Stimulated activated CD8-positive, alpha-beta memory T cell treated with anti-CD3 and anti-CD28 coated beads, Interleukin-7, amount 100 ng/mL, for 24 hours (primary cell): ENCODE results near the gene DDC.
"Not testable (repeated sequence)": the region's sequence is repeated elsewhere in the genome, so short reads cannot be mapped to it uniquely, and the experiment has no call there.

Source experiments
- DNase-seq: peaks from one replicate; pipeline ENCODE4 v3.0.0-alpha.2; 2020; ENCODE audit warnings: low read depth

DDC gene

DNA sequence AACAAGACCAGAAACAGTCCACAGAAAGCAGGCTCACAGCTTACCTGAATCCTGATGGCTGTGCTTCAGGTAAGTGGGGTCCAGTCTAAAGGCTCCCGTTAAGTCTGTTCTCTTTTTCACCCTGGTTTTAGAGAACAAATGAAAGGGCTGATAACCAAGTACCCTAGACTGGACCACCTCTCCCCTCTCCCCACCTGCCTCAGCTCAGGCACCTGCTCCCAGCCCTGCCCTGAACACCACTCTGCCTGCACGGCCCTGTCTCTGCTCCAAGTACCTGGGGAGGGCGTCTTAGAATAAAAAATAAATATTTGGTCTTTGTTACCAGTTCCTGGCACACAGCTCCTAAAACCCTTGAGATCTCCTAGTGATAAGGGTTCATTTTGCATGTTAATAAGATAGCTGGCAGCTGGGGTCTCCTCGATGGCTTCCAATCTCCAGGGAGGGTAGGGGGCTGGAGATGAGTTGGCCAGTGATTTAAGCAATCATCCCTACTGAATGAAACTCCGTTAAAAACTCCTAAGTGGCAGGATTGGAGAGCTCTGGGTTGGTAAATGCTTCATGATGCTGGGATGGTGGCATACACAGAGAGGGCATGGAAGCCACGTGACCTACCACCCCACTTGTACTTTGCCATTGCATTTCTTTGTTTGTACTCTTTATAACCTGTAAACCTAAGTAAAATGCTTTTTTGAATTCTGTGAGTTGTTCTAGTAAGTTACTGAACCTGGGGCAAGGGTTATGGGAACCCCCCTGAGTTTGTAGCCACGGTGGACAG lies 85.3 kb downstream of the DDC start:
- no peak for DNase-seq

DNA sequence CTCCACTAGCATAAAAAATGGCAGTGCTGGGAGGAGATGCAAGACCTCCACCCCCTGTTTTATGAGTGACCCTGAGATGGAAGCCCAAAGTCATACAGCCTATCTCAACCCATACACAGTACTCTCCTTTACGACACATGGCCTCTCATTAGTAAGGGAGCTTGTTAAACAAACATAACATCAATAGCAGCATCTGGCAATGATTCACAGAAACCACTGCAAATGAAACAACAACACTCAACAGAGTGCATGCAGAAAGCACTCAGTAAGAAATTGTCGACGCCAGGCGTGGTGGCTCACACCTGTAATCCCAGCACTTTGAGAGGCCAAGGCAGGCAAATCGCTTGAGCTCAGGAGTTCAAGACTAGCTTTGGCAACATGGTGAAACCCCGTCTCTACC lies 87.6 kb downstream of the DDC start:
- DNase-seq = no peak

DNA sequence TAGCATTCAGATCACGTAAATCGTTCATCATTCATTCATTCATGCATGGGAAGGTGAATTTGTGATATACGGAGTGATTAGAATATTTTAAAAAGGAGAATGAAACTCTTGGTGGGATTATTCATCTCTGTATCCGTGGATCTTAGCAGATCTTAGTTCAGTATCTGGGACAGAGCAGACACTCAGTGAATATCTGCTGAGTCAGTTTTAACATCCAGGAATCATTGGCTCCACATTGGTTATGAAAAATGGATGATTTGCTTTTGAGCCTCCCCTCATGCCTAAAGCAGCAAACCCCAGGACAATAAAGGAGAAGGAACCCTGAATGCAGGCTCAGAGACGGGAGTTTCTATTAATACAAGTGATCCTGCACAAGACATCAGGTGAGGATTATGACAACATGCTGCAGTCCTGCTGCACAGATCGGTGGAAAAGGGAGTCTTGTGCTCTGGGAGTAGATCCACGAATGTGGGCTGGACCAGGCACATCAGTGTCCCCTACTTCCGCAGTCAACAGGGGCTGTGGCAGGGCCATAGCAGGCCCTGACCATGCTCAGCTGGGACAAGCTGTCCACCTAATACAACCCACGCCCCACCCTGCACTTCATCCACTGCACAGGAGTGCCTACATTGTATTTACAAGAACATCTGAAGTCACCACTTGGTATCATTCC lies 88.1 kb downstream of the DDC start:
- no peak for DNase-seq

- no peak for DNase-seq
Observed at GRCh38 chr7:50475340-50475739, 89.9 kb downstream of the DDC start.

GRCh38 chr7:50474382-50475160 lies 90.6 kb downstream of the DDC start:
- no peak for DNase-seq

- DNase-seq = no peak
Observed at GRCh38 chr7:50473531-50473930, 91.7 kb downstream of the DDC start.

GRCh38 chr7:50472427-50472826 lies 92.8 kb downstream of the DDC start:
- DNase-seq = no peak

DNA sequence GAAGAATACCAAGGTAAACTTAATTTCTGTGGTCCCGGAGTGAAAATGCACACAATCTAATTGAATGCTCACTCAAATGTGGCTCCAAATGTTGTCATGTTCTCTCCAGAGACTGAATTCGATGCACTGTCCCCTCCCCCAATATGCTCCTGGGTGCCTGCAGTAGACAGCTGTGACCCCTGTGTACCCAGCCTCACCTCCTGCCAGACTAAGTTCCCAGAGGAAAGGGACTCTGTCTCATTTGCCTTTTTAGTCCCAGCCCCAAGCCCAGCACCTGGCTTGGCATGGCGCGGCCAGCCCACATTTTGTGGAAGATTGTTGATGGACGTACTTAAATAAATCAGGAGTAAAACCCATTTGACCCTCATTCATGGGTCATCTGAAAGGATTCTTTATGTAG lies 93.2 kb downstream of the DDC start:
- DNase-seq = no peak

- DNase-seq = no peak
Observed at GRCh38 chr7:50470250-50471163, 94.7 kb downstream of the DDC start.

DNA sequence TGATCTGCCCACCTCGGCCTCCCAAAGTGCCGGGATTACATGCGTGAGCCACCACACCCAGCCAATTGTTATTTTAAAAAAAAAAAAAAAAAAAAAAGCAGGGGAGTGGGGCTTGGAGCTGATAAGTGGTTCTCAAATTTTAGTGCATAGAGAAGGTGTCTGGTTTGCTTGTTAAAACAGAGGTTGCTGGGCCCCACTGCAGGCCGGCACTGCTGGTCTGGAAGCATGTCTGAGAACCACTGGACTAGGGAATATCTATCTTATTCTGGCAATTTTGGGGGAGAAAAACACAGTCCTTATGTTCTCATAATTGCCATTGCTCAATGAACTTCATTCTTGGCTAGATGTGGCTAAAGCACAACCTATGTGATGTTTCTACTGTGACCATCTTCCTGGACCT lies 96.0 kb downstream of the DDC start:
- no peak for DNase-seq

DNA sequence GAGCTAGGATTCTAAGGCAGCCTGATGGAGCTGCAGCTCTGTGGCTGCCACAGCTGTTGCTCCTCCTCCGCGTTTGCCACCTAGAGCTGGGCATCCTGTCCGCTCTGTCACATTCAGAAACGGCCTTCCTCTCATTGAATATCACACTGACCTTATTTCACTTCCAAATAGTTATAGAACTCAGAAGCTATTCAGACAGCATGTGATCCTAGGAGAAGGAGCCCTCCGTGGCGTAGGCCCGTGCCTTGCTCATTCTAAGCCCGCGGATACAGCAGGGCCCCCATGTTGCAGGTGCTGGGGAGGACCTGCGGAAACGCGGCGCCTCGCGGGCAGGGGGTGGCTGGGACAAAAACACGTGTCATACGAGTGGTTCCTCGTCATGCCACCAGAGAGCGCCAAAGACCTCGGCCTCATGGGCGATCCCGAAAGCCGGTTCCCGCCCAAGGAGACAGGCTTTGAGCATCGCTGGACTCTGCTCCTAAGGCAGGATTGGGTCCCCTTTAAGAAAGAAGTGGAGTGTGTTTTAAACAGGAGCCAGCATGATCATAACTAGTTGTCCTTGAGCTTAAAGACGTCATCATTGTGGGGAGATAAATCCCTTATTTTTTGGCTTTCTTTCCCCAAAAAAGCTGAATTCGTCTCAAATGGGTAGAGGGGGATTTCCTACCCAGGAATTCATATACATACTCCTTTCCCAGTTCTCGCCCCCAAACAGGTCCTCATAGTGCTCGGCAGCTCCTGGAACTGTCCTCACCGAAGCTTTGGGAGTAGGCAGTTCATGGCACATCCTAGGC lies 97.2 kb downstream of the DDC start:
- peak; percentile 62 for DNase-seq

- DNase-seq = no peak
Observed at GRCh38 chr7:50466815-50467585, 98.2 kb downstream of the DDC start.

- DNase-seq = no peak
Observed at GRCh38 chr7:50463035-50463434, 102.2 kb downstream of the DDC start.

DNA sequence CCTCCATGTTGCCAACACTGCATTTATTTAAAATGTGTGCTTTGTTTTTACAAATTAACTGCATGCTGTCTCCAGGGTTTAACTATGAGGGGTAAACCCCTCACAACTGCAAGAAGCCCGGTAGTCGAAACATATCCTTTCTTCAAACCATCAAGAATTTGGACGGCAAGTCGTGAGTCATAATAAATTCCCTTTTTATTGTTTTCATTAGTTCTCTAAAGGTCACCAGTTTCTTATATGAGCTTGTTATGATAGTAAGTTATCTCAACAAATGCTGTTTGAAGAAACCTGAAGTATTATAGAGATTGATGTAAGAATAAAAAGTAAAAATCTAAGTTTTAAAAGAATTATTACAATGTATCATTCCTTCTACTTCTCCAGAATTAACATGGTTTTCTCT lies 102.8 kb downstream of the DDC start:
- no peak for DNase-seq

DNA sequence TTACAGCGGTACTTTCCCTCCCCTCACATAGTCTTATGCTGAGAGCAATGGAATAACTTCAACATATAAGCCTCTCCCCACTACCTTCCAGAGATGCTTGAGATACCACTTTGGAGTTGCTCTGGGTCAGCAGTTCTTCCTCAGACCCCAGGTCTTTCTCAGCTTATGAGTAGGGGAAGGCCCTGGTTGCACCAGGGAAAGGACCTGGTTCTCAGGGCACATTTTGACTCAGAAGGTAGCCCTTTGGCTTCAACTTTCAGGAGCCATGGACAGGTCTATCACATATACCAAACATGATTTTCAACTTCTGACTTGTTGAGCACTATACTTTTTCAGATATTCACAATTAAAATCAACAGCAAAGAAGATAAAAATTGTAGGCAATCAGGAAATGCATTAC lies 103.5 kb downstream of the DDC start:
- DNase-seq = no peak

DNA sequence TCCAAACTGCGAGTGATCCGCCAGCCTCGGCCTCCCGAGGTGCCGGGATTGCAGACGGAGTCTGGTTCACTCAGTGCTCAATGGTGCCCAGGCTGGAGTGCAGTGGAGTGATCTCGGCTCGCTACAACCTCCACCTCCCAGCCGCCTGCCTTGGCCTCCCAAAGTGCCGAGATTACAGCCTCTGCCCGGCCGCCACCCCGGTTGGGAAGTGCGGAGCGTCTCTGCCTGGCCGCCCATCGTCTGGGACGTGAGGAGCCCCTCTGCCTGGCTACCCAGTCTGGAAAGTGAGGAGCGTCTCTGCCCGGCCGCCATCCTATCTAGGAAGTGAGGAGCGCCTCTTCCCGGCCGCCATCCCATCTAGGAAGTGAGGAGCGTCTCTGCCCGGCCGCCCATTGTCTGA lies 106.0 kb downstream of the DDC start:
- not testable (repeated sequence) for DNase-seq

DNA sequence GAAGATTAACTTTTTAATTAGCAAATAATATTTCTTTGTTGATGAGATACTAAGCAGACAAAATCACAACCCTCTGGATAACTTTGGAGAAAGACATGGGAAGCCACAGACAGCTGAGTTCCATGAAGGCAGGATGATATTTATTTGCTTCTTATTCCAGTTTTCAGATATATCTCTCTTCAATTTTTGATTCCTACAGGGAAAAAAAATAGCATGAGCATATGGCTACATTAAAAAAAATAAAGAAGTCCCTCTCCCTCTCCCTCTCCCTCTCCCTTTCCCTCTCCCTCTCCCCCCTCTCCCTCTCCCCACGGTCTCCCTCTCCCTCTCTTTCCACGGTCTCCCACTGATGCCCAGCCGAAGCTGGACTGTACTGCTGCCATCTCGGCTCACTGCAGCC lies 106.6 kb downstream of the DDC start:
- not testable (repeated sequence) for DNase-seq

DNA sequence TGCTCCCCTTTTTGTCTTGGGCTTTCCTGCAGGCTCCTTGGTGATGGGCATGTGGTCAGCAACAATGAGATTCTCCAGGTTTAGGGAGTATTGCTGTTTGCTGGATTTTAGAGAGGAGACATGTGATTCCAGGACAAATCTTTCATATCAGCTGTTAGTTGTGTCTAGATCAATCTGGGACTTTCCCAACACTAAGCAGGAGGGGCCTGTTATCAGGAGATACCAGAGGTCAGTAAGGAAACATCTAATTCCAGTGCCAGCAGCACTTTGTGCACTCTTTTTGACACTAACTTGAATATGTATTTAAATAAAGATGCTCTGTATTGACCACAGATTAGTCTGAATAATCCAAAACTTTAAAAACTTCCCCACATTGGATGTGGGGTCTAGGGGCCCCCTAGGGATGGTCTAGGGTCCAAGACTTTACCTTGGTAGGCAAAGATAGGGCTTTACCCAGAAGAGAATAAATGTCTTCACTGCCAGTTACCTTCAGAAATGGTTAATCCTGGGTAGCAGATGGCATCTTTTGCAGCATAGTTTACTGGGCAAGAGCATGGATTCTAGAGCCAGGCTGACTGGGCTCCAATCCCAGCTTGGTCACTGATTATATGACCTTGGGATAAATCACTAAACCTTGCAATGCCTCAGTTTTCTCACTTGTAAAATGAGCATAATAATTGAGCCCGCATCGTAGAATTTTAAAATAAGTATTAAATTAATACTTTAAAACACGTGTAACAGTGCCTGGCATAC lies 108.7 kb downstream of the DDC start:
- DNase-seq = no peak

- DNase-seq = no peak
Observed at GRCh38 chr7:50455658-50456057, 109.5 kb downstream of the DDC start.

- no peak for DNase-seq
Observed at GRCh38 chr7:50454968-50455367, 110.2 kb downstream of the DDC start.
